ENCODE results near the gene TLR1. TPM values are rescaled to one million over a fixed set of nuclear protein-coding genes. Genes with fewer than 3 reads are reported as not detected.
"Not testable (repeated sequence)": the region's sequence is repeated elsewhere in the genome, so short reads cannot be mapped to it uniquely, and the experiment has no call there.

TLR1 gene
- total RNA-seq, 1 experiment from 2014 or later, result 1.5 TPM

- in situ Hi-C loops (cut with HindIII; ENCODE audit: low pct_unique_long_range_greater_than_20kb, low sequenced_read_pairs), result no loop called here
- no peak for DNase-seq (ENCODE audit: low read depth)
Measured at GRCh38 chr4:38814386-38814785, 9.8 kb upstream of the TLR1 start.

- in situ Hi-C loops (cut with HindIII; ENCODE audit: low pct_unique_long_range_greater_than_20kb, low sequenced_read_pairs), result no loop called here
- no peak for DNase-seq (ENCODE audit: low read depth)
Measured at GRCh38 chr4:38811297-38811696, 6.7 kb upstream of the TLR1 start.

- DNase-seq (ENCODE audit: low read depth); in situ Hi-C loops (cut with HindIII; ENCODE audit: low pct_unique_long_range_greater_than_20kb, low sequenced_read_pairs): not testable (repeated sequence)
Measured at GRCh38 chr4:38807462-38807861, 2.9 kb upstream of the TLR1 start.

GRCh38 chr4:38806251-38806650 lies 1.7 kb upstream of the TLR1 start:
- in situ Hi-C loops (cut with HindIII; ENCODE audit: low pct_unique_long_range_greater_than_20kb, low sequenced_read_pairs); DNase-seq (ENCODE audit: low read depth): not testable (repeated sequence)

GRCh38 chr4:38805530-38806145 lies 1.0 kb upstream of the TLR1 start:
- in situ Hi-C loops (cut with HindIII; ENCODE audit: low pct_unique_long_range_greater_than_20kb, low sequenced_read_pairs), result no loop called here
- DNase-seq (ENCODE audit: low read depth), result no peak

GRCh38 chr4:38803833-38804653 lies 548 bp downstream of the TLR1 start:
- no peak for DNase-seq (ENCODE audit: low read depth)
- in situ Hi-C loops (cut with HindIII; ENCODE audit: low pct_unique_long_range_greater_than_20kb, low sequenced_read_pairs), result no loop called here

GRCh38 chr4:38802561-38803355 lies 1.8 kb downstream of the TLR1 start:
- no peak for DNase-seq (ENCODE audit: low read depth)
- in situ Hi-C loops (cut with HindIII; ENCODE audit: low pct_unique_long_range_greater_than_20kb, low sequenced_read_pairs), result no loop called here

GRCh38 chr4:38800961-38801450 lies 3.6 kb downstream of the TLR1 start:
- no peak for DNase-seq (ENCODE audit: low read depth)
- in situ Hi-C loops (cut with HindIII; ENCODE audit: low pct_unique_long_range_greater_than_20kb, low sequenced_read_pairs), result no loop called here

GRCh38 chr4:38800366-38800765 lies 4.2 kb downstream of the TLR1 start:
- in situ Hi-C loops (cut with HindIII; ENCODE audit: low pct_unique_long_range_greater_than_20kb, low sequenced_read_pairs), result no loop called here
- no peak for DNase-seq (ENCODE audit: low read depth)

GRCh38 chr4:38795087-38795486 lies 9.5 kb downstream of the TLR1 start:
- DNase-seq (ENCODE audit: low read depth), result no peak
- in situ Hi-C loops (cut with HindIII; ENCODE audit: low pct_unique_long_range_greater_than_20kb, low sequenced_read_pairs), result no loop called here

- in situ Hi-C loops (cut with HindIII; ENCODE audit: low pct_unique_long_range_greater_than_20kb, low sequenced_read_pairs), result no loop called here
- DNase-seq (ENCODE audit: low read depth), result no peak
Measured at GRCh38 chr4:38794051-38794450, 10.5 kb downstream of the TLR1 start.

- in situ Hi-C loops (cut with HindIII; ENCODE audit: low pct_unique_long_range_greater_than_20kb, low sequenced_read_pairs), result no loop called here
- DNase-seq (ENCODE audit: low read depth), result no peak
Measured at GRCh38 chr4:38791010-38791409, 13.6 kb downstream of the TLR1 start.

GRCh38 chr4:38788317-38788716 lies 16.3 kb downstream of the TLR1 start:
- in situ Hi-C loops (cut with HindIII; ENCODE audit: low pct_unique_long_range_greater_than_20kb, low sequenced_read_pairs), result no loop called here
- peak; percentile 25 for DNase-seq (ENCODE audit: low read depth)

- in situ Hi-C loops (cut with HindIII; ENCODE audit: low pct_unique_long_range_greater_than_20kb, low sequenced_read_pairs), result no loop called here
- peak; percentile 17 for DNase-seq (ENCODE audit: low read depth)
Measured at GRCh38 chr4:38787693-38788092, 16.9 kb downstream of the TLR1 start.

- in situ Hi-C loops (cut with HindIII; ENCODE audit: low pct_unique_long_range_greater_than_20kb, low sequenced_read_pairs), result no loop called here
- DNase-seq (ENCODE audit: low read depth), result no peak
Measured at GRCh38 chr4:38785901-38786402, 18.6 kb downstream of the TLR1 start.

GRCh38 chr4:38785041-38785790 lies 19.4 kb downstream of the TLR1 start:
- DNase-seq (ENCODE audit: low read depth), result no peak
- in situ Hi-C loops (cut with HindIII; ENCODE audit: low pct_unique_long_range_greater_than_20kb, low sequenced_read_pairs), result no loop called here

- no peak for DNase-seq (ENCODE audit: low read depth)
- in situ Hi-C loops (cut with HindIII; ENCODE audit: low pct_unique_long_range_greater_than_20kb, low sequenced_read_pairs), result no loop called here
Measured at GRCh38 chr4:38784141-38784540, 20.4 kb downstream of the TLR1 start.

GRCh38 chr4:38783109-38783460 lies 21.5 kb downstream of the TLR1 start:
- in situ Hi-C loops (cut with HindIII; ENCODE audit: low pct_unique_long_range_greater_than_20kb, low sequenced_read_pairs), result no loop called here
- no peak for DNase-seq (ENCODE audit: low read depth)
